Hematopoietic multipotent progenitor cell treated with erythropoietin and hydrocortisone succinate and interleukin-3 and kit ligand, for 6 days (in vitro differentiated cells): ENCODE data around the gene P2RX6.
"Not testable (repeated sequence)": the region's sequence is repeated elsewhere in the genome, so short reads cannot be mapped to it uniquely, and the experiment has no call there.

Experiments used
- DNase-seq: peaks from one replicate; pipeline ENCODE4 v3.0.0-alpha.2; 2015

Gene P2RX6

DNA sequence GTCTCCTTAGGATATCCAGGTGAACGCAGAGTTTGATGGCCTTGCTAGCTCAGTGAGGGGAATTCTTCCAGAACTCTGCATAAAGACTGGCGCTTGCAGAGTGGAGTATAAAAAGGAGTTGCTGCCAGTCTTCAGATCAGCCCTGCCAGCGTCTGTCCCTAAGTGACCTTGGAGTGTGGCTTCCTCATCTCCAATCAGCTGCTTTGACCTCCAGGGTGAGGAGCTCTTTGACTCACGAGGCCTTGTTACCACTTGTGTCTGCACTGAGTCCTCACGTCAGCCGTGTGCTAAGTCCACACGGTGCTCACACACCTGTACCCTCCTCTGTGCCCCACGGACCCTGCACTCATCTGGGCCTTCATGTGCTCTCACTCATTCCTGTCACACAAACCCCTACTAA, 45.4 kb downstream of the P2RX6 start:
- not testable (repeated sequence) for DNase-seq

DNA sequence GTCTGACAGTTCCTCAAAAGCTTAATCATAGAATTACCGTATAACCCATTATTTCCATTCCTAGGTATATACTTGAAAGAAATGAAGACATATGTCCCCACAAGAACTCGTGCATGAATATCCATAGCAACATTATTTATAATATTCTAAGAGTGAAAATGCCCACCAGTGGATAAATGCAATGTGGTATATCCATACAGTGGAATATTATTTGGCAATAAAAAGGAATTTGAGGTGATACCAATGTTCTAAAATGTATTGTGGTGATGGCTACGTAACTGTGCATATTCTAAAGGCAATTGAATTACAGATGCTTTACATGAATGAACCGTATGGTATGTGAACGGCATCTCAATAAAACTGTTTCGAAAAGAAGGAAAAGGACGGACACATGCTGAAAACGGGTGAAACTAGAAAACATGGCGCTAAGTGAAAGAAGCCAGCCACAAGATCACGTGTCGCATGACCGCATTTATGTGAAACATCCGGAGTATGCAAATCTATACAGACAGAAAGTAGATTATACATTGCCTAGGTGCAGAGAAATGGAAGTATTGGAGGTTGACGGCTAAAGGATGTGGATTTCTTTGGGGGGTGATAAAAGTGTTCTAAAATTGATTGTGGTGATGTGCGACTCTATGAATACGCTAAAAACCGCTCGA, 46.8 kb downstream of the P2RX6 start:
- DNase-seq = not testable (repeated sequence)

DNA sequence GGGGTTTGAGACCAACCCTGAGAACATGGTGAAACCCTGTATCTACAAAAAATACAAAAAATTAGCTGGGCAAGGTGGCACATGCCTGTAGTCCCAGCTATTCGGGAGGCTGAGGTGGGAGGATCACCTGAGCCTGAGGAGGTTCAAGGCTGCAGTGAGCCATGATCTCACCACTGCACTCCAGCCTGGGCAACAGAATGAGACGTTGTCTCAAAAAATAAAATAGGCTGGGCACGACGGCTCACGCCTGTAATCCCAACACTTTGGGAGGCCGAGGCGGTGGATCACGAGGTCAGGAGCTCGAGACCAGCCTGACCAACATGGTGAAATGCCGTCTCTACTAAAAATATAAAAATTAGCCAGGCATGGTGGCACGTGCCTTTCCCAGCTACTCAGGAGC, 49.5 kb downstream of the P2RX6 start:
- not testable (repeated sequence) for DNase-seq

DNA sequence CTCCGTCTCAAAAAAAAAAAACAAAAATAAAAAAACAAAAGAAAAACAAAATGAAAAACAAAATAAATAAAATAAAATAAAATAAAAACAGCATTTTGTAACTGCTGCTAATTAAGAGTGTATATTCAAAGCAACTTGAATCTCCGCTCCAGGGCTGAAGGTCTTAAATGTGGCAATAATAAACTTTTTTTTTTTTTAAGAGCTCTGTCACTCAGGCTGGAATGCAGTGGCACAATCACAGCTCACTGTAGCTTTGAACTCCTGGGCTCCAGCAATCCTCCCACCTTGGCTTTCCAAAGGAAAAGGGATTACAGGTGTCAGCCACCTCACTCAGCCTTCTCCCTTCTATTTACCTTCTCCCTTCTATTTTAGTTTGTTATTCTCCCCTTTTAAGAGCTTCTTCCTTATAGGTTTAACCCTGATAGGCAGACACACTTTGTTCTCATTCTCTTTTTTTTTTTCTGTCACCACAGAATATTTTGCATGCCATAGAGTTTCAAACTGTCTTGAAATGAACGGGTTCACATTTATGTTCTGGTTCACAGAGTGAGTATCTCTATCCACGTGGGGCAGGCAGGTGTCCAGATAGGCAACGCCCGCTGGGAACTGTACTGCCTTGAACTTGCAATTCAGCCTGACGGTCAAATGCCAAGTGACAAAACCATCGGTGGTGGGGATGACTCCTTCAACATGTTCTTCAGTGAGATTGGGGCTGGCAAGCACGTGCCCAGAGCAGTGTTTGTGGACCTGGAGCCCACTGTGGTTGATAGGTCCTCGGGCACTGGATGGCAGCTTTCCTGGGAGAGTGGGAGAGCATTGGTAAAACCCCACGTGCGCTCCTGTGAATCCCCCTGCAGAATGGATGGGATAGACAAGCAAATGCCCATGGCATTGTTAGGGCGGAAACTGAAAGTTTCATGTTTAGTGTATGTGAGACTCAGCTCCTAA, 50.2 kb downstream of the P2RX6 start:
- DNase-seq = no peak

DNA sequence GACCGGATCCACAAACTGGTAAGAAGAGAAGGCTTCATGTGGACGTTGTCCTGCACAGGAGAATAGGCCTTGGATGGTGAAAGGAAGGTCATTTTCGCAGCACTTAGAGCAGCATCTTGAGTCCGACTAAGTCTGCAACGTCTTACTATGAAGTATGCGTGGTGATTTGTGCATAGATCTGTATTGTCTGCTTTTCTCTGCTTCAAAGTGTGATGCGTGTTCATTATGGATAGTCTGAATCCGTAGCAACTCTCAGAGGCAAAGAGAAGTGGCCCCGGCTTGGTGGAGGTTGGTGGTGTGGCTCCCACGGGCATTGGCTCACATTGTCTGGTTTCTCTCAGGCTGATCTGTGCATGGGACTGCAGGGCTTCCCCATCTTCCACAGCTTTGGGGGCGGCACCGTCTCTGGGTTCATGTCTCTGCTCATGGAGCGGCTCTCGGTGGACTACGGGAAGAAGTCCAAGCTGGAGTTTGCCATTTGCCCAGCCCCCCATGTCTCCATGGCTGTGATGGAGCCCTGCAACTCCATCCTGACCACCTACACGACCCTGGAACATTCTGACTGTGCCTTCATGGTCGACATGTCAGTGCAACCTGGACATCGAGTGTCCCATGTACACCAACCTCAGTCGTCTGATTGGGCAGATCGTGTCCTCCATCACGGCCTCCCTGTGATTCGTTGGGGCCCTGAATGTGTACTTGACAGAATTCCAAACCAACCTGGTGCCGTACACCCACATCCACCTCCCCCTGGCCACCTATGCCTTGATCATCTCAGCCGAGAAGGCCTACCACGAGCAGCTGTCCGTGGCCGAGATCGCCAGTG, 52.3 kb downstream of the P2RX6 start:
- no peak for DNase-seq

DNA sequence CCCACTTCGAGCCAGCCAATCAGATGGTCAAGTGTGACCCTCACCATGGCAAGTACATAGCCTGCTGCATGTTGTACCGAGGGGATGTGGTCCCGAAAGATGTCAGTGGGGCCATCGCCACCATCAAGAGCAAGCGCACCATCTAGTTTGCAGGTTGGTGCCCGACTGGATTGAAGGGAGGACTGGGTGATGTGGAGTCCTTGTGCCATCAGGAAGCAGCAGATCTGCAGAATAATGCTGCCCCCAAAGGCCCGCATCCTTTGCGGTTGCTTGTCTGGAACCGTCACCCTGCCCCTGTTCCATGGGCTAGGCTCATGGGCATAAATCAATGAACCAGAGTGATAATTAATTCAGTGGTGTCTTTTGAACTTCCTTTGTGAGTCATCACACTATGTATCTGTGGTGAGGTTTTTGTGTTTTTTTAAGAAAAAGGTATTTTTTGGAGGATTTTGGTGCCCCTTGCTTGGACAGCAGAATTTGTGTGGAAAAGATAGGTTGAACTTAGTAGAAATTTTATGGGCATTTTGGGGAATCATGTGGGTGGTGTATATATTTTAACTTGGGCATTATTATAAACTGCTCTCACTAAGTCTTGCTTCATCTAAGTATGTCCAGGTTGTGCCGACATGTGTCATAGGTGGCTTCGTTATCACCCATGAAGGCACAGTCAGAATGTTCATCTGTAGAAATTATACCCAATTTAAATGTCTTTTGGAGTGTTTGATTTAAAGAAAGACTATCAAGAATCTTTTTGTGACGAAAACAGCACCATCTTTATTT, 53.1 kb downstream of the P2RX6 start:
- DNase-seq = no peak

DNA sequence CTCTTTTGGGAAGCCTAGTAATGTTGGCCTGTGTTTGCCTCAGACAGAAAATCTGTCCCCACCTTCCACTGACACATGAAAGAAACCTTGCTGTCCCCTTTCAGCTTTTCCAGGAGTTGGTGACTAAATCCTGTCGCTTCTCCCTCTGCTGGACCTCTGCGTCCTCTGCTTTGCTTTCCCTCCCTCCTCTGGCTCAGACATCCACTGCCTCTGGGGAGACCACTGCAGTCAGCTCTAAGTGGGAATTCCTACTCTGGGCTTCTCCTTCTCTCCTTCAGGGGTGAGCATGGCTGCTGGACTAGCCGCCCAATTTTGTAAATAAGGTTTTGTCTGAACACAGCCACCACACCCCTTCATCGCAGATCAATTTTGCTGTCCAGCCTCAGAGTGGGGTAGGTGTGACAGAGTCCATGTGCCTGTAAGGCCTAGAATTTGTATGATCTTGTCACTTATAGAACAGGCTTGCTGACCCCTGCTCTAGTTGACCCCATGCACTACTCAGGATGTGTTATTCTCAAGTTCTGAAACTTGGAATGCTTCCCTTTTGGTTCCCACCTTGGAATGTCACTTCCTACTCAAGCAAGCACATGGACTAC, 53.8 kb downstream of the P2RX6 start:
- no peak for DNase-seq

DNA sequence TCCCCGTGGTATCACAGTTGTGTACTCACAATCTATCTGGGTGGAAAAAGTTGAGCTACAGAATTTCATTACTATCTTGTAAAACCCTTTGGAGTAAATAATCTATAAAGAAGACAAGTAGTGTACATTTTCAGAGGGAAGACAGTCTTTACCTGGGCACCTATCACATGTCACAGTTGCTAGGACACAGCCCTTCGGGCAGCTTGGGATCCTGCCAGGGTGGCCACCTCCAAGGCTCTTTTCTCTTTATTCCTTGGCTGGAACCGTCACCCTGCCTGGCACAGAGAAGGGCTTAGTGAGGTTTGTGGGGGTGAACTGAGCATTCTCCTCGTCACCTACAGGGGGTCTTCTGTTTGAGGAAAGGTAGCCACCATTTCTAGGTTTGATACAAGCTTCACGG, 54.4 kb downstream of the P2RX6 start:
- no peak for DNase-seq

DNA sequence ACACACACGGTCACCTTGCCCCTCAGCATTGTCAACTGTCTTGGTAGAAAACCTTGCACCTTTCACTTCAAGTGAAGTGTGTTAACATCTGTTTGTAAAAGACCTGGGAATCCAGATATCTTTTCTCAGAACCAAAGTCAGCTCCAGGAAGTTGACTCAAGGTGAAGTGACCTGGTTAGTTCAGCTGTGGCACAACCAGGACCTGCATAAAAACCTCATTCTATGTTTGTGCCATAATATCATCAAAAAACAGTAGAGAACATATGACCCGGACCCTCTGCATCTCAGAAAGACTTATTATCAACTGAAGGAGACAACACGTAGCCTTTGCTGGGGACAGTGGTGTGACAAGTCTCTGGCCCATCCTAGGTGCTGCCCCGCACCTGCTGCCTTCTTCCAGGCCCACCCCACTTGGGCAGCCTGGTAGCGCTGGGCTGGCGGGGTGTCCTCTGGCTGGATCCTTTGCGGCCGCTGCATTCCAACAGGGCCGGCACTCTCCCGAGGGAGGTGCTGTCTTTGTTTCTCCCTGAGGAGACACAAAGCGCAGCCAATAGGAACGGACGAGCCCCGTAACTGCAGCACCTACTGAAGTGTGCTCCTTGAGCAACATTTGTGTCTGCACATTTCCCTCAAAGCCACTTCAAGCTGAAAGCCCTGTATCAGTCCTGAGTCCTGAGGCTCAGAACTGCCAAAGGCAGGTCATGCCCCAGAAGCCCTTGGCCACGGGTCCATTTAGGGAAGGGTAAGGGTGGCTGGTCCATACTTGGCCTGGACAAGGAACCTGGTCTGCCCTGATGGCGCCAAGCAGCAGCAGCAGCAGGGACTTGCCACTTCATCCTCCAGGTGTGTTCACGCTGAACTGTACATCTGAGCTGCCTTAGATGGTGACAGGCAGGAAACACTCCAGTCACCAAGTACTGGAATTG, 56.0 kb downstream of the P2RX6 start:
- no peak for DNase-seq

DNA sequence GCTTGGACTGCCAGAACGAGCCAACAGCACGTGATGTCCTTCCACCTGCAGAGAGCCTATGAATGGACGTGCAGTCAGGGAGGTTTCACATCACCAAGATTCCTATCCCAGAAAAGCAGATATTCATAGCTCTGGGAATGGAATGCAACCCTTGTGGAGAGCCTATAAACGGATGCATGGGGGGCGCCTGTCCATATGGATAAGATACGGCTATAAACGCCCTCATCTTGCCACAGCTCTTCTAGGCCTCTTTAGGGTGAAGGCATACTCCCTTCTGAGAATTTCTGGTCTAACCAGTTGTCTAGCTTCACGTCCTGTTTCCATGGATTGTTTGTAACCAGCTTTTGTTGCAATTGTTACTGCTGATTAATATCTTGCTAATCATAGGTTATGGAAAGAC, 56.8 kb downstream of the P2RX6 start:
- not testable (repeated sequence) for DNase-seq

DNA sequence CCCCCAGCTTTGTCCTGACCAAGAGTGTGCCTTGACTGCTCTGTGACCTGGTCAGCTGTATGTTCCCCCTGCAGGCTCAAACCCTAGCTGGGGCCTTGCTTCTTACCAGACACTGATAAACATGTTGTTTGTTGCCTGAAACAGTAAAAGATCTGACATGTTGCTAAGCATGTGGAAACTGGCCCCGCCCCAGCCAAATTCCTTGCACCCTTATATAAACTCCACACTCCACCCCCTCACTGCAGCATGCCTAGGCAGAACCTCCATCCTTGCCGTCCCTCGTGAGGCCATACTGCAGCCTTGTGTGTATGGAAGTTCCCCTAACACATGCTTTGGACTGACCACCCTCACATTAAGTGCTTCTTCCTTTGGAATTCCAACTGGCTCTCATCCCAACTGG, 58.1 kb downstream of the P2RX6 start:
- DNase-seq = no peak

DNA sequence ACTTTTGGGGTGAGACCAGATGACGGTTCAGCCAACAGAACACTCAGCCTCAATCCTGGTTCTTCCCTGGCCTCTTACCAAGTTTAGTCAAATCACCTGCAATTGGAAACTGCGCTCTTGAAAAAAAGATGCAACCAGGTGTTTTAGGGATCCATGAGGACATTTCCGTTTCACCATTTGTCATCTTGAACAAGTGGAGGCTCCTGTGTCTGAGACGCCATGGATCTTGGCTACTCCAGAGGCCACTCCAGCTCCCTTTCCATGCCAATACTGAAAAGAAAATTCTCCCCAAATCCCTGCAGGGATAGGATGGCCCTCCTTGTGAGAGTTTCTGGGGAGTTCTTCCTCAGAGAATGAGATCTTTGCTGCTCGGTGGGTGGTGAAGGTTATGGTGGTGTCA, 58.5 kb downstream of the P2RX6 start:
- no peak for DNase-seq

DNA sequence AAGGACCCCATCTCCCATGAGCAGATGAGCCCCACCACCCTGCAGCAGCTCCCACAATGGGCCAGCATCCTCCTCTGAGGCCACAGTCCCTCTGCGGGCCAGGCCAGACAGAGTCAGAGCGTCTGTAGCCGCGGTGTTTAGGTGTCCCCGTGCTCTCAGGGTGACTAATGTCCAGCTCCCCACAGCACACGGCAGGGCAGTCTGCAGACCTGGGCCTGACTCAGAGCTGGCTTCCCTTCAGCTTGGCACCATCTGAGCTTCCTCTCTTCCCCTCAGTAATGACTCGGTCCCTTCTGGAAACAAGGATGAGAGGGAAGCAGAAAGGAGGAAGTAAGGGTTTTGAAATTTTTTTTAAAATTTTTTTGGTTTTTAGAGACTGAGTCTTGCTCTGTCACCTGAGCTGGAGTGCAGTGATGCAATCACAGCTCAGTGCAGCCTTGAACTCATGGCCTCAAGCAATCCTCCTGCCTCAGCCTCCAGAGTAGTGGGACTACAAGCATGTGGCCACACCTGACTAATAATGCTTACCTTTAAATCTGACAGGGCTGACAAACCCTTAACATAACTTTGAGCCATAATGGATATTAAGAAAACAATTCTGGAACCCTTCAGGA, 59.2 kb downstream of the P2RX6 start:
- no peak for DNase-seq

DNA sequence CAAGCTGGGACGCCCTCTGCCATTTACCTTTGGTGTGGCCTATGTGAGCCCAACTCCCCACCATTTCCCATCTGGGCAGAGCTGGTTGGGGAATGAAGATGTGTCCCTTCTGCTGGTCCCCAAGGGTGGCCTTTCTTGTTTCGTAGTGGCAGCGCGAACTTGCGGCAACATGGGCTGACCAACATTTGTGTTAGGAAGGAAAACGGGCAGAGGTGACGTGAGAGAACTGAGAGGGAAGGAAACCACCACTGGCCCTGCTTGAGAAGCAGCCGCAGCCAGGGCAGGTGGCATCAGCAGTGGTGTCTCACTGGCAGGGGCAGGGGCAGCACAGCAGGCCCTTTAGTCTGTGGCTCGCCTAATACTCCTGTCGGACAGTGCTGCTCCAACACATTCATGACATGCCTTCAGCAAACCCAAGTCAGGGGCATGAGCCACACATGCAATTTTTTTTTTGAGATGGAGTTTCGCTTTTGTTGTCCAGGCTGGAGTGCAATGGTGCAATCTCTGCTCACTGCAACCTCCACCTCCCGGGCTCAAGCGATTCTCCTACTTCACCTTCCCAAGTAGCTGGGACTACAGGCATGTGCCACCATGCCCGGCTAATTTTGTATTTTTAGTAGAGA, 60.7 kb downstream of the P2RX6 start:
- no peak for DNase-seq

DNA sequence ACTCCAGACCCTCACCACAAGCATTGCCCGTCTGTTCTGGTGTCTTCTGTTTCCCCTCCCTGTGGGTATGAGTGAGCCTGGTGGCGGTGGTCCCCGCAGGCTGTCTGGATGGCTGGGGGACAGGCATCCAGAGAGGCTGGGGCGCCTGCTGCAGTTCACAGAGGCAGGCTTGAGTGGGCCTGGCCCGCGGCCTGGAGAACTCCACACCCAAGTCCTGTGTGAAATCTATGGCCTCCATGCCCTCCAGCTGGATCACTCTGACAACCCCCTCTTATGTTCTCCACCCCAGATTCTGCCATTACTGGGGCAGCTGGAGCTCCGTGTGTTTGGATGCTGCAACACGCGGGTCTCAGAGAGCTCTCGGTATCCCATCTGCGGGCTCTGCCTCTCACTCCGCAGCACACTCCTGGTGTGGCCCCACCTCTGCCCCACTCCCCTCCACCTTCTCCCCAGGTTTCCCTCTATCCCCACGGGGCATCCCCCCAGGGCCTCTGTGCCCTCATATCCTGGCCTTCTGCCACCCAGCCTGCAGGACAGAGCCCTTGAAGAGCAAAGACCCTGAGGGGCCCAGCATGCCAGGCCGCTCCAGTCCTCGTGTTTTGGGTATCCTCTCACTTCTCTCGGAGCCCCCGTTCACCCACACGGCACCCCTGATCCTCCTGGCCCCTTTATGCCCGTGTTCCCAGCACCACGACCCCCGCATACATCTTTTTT, 62.1 kb downstream of the P2RX6 start:
- no peak for DNase-seq
